Measurements from ENCODE around the gene MBD4.
"Not testable (repeated sequence)": the region's sequence is repeated elsewhere in the genome, so short reads cannot be mapped to it uniquely, and the experiment has no call there.

Gene MBD4

DNA sequence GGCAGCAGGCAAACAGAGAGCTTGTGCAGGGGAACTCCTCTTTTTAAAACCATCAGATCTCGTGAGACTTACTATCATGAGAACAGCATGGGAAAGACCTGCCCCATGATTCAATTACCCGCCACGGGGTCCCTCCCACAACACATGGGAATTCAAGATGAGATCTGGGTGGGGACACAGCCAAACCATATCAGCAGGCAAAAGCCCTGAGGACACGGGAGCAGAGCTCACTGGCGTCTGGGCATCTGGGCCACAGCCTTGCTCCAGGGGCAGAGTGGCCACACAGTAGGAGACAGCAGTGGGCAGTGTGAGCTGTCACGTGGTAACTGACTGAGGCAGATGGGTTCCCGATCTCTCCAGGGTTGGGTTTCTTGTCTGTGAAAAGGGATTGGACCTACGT lies 54.2 kb downstream of the MBD4 start:
- in situ Hi-C loops (cut with MboI; ENCODE audit: low sequenced_read_pairs), result not testable (repeated sequence)

DNA sequence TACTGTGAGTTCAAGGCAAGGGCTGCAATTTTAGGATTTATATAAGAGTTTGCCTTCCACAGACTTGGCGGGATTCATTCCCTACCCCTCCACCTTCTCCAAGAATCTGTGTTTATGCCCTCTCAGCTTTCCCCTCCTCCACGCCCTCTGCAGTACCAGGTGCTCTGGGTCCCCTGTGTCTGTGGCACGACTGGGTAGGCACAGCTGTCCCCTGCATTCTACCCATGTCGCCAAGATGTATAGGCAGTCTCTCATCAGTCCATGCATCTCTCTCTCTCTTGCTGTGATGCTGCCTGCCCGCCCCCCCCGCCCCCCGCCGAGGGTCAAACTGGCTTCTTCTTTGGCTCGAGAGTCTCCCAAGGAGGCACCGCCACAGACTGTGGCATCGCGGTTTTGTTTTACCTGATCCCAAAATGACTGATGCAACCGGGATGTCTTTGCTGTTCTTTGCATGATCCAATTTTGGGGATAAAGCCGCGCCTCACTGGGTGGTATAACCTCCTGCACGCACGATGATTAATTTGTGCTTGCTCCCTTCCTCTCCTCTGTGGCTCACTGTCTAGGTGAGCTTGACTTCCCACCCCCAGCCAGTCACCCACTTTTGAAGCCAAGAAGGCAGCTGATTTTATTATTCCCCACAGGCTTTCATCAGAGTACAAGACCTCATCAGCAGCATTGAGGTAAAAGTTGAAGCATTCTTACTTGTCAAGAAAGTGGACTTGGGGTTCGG lies 55.0 kb downstream of the MBD4 start:
- in situ Hi-C loops (cut with MboI; ENCODE audit: low sequenced_read_pairs), result no loop called here

DNA sequence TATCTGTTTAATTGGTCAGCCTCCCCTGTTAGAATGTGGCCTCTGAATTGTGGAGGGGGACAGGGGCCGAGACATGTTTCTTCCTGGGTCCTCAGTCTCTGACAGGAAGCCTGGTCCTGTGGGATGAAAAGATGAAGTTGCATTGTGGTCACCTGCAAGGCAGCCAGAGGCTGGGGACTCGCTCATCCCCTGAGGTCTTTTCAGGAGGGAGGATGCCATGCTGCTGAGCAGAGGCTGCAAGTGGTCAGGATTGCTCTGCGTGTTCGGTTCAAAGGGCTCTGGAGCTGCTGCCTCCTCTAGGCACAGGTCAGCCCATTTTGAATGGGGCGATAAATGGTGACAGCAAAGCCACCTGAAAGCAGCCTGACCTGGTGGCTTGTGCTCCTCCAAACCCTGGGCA lies 55.6 kb downstream of the MBD4 start:
- in situ Hi-C loops (cut with MboI; ENCODE audit: low sequenced_read_pairs), result not testable (repeated sequence)

DNA sequence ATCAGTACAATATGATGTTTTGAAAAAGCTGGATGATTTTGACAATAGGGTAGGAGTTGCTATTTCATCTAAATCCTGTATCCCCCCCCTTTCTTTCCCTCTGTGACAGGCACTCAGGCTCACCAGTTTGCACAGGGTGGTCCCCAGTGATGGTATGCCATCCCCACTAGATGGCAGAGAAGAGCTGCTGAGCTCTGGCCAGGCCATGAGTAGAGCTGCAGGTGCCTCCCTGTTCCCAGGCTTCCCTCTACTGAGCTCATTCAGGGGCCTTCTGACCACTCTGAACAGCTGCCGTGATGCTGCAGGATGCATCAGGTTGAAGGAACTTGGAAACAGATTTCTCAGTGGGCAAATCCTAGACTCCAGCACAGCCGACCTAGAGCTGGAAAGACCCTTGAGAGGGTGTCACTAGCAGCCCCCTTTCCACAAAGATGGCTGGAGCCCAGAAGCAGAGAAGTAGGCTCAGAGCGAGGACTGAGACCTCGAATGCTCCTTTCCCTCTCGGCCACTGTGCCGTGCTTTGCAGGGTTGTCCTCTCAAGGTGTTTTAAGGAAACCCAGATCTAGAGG lies 56.4 kb downstream of the MBD4 start:
- in situ Hi-C loops (cut with MboI; ENCODE audit: low sequenced_read_pairs), result no loop called here

DNA sequence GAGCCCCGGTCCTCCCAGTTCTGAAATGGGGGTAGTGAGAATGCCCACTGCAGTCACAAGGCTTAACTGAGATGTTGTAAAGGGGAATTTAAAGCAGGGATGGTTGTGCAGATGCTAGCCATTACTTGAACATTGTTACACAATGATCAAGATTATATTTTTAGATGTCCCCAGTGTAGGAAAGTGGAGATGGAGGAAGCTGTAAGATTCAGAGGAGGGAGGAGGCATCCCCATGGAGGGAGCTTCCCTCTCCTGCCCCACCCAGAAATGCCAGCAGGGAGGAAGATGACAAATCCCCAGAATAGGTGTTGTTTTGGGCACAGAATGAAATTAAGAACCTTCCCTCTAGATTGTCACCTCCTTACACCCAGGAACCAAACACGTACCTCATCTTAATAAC lies 57.4 kb downstream of the MBD4 start:
- in situ Hi-C loops (cut with MboI; ENCODE audit: low sequenced_read_pairs), result no loop called here
